Upper lobe of left lung (tissue), 6 donors: ENCODE data around the gene FAM193B. TPM values are rescaled to one million over a fixed set of nuclear protein-coding genes. Genes with fewer than 3 reads are reported as not detected.
"Not testable (repeated sequence)": the region's sequence is repeated elsewhere in the genome, so short reads cannot be mapped to it uniquely, and the experiment has no call there.

ENCODE experiments used
- ATAC-seq, 2 donors: fragments of 200-7000 bp; cut with Tn5 transposase; one replicate each; pipeline ENCODE4 v1.9.1; 2022; ENCODE audit warnings: mild to moderate bottlenecking in 2 of 2, moderate library complexity in 2 of 2; ENCODE audit not compliant: low FRiP score in 2 of 2
- DNase-seq, 2 donors: peaks; one replicate each; pipeline ENCODE4 v3.0.0-alpha.2; 2019 to 2020
- H3K27ac ChIP-seq, 4 donors: fragments of 200-600 bp; sonication (generic); one replicate each; pipeline ENCODE4 v1.5.1; 2016 to 2019
- H3K27me3 ChIP-seq, 4 donors: fragments of 200-600 bp; sonication (generic); one replicate each; pipeline ENCODE4 v1.5.1; 2017 to 2019
- H3K36me3 ChIP-seq, 4 donors: fragments of 200-600 bp; sonication (generic); one replicate each; pipeline ENCODE4 v1.5.1; 2016 to 2019
- H3K4me1 ChIP-seq, 4 donors: fragments of 200-600 bp; sonication (generic); one replicate each; pipeline ENCODE4 v1.5.1; 2018 to 2019
- H3K4me3 ChIP-seq, 4 donors: fragments of 200-600 bp; sonication (generic); one replicate each; pipeline ENCODE4 v1.5.1; 2017 to 2019; ENCODE audit warnings: mild to moderate bottlenecking in 2 of 4, moderate library complexity in 1 of 4
- H3K9me3 ChIP-seq, 4 donors: fragments of 200-600 bp; sonication (generic); one replicate each; pipeline ENCODE4 v1.5.1; 2018 to 2019
- CTCF ChIP-seq, 6 experiments: fragments of 450-650 bp in 4 of 6; fragments of 200-600 bp in 2 of 6; sonication (generic) in 2 of 6; IDR thresholded peaks; one replicate each; pipeline ENCODE4 v1.5.1; 2016 to 2019; ENCODE audit warnings: antibody characterized with exemption in 6 of 6
- EP300 ChIP-seq, 4 donors: sonication (generic); formaldehyde crosslinking; IDR thresholded peaks; one replicate each; pipeline ENCODE4 v1.5.1; 2017; ENCODE audit warnings: antibody characterized with exemption in 4 of 4, control low read depth in 2 of 4
- POLR2A ChIP-seq, 4 donors: fragments of 450-650 bp; IDR thresholded peaks; one replicate each; pipeline ENCODE4 v1.5.1; 2016 to 2017; ENCODE audit warnings: antibody characterized with exemption in 4 of 4, mild to moderate bottlenecking in 2 of 4
- POLR2AphosphoS5 ChIP-seq, 2 donors: sonication (generic); formaldehyde crosslinking; IDR thresholded peaks; one replicate each; pipeline ENCODE4 v1.5.1; 2017; ENCODE audit warnings: antibody characterized with exemption in 2 of 2
- WGBS, 2 donors: methylation state at CpG; one replicate each; pipeline ENCODE4 v1.1.5; 2017 to 2018; 5-methylcytosine and 5-hydroxymethylcytosine counted together
- total RNA-seq, 6 donors: library from RNA; depleted of rRNA in 4 of 6; stranded (reverse); fragments of >200 nt in 4 of 6; gene quantifications; one replicate each; pipeline versions ENCODE4 v1.1.0 to v1.2.1, GENCODE V29; 2016 to 2021
- donor health status: DM: no; HTN: no; CAD: no; lungs with moderate emphysema.
- donor health status: DM: no; HTN: yes; CAD: no; lungs with severe emphysema.

The FAM193B gene
- total RNA-seq, 6 donors from 2014 or later = 45.1 to 421 (median 91.4) TPM

- H3K27ac ChIP-seq = no peak overlapping the region
- no peak for TF ChIP-seq POLR2A (IDR thresholded peaks at IDR 0.05)
- no peak for TF ChIP-seq CTCF (IDR thresholded peaks at IDR 0.05)
- no peak for DNase-seq
- H3K4me1 ChIP-seq = no peaks in the 10 kb centered on the region
- no peaks in the 10 kb centered on the region for H3K9me3 ChIP-seq
- no peaks in the 10 kb centered on the region for H3K27me3 ChIP-seq
- no peak overlapping the region for H3K4me3 ChIP-seq
- no peak for ATAC-seq
- no peaks in the 10 kb centered on the region for H3K36me3 ChIP-seq
- 35 to 52% methylated on average over 1 of the region's 1 CpG for WGBS, 2 donors
Measured at GRCh38 chr5:177575488-177575887, 21.1 kb upstream of the FAM193B start.

GRCh38 chr5:177569894-177570293 lies 15.5 kb upstream of the FAM193B start:
- no peaks in the 10 kb centered on the region for H3K27me3 ChIP-seq
- no peaks in the 10 kb centered on the region for H3K4me1 ChIP-seq
- no peak for DNase-seq
- TF ChIP-seq CTCF (IDR thresholded peaks at IDR 0.05) (no peak), EP300 (IDR thresholded peaks at IDR 0.05) (no peak), POLR2AphosphoS5 (IDR thresholded peaks at IDR 0.05) (no peak), POLR2A (IDR thresholded peaks at IDR 0.05) (no peak)
- no peaks in the 10 kb centered on the region for H3K36me3 ChIP-seq
- no peak overlapping the region for H3K4me3 ChIP-seq
- no peak overlapping the region for H3K27ac ChIP-seq
- no peak for ATAC-seq
- 81 to 87% methylated on average over 2 of the region's 2 CpGs for WGBS, 2 donors
- no peaks in the 10 kb centered on the region for H3K9me3 ChIP-seq

- no peak overlapping the region for H3K4me3 ChIP-seq
- TF ChIP-seq POLR2A (IDR thresholded peaks at IDR 0.05) = no peak
- no peak for TF ChIP-seq POLR2AphosphoS5 (IDR thresholded peaks at IDR 0.05)
- TF ChIP-seq EP300 (IDR thresholded peaks at IDR 0.05) = no peak
- TF ChIP-seq CTCF (IDR thresholded peaks at IDR 0.05) = no peak
- H3K36me3 ChIP-seq = no peaks in the 10 kb centered on the region
- H3K4me1 ChIP-seq = no peaks in the 10 kb centered on the region
- ATAC-seq (no peak), DNase-seq (no peak)
- H3K27me3 ChIP-seq = no peaks in the 10 kb centered on the region
- WGBS, 2 donors = 75 to 76% methylated on average over 7 of the region's 7 CpGs
- no peak overlapping the region for H3K27ac ChIP-seq
- no peaks in the 10 kb centered on the region for H3K9me3 ChIP-seq
Measured at GRCh38 chr5:177568326-177568725, 14.0 kb upstream of the FAM193B start.

- H3K9me3 ChIP-seq = peaks cover 0 to 4% (median 0%) of the 10 kb centered on the region in 4 donors
- no peaks in the 10 kb centered on the region for H3K4me1 ChIP-seq
- TF ChIP-seq POLR2A (IDR thresholded peaks at IDR 0.05) = no peak
- no peak for TF ChIP-seq CTCF (IDR thresholded peaks at IDR 0.05)
- no peak for TF ChIP-seq EP300 (IDR thresholded peaks at IDR 0.05)
- TF ChIP-seq POLR2AphosphoS5 (IDR thresholded peaks at IDR 0.05) = no peak
- WGBS, 2 donors = 77 to 79% methylated on average over 8 of the region's 8 CpGs
- no peak overlapping the region for H3K4me3 ChIP-seq
- H3K27ac ChIP-seq = no peak overlapping the region
- no peaks in the 10 kb centered on the region for H3K36me3 ChIP-seq
- ATAC-seq (no peak), DNase-seq (no peak)
- H3K27me3 ChIP-seq = no peaks in the 10 kb centered on the region
Measured at GRCh38 chr5:177565046-177565445, 10.7 kb upstream of the FAM193B start.

- not testable (repeated sequence) for H3K36me3 ChIP-seq, DNase-seq, H3K9me3 ChIP-seq, ATAC-seq, H3K27me3 ChIP-seq, H3K4me3 ChIP-seq, H3K4me1 ChIP-seq, H3K27ac ChIP-seq
- 56 to 59% methylated on average over 8 of the region's 8 CpGs for WGBS, 2 donors
Measured at GRCh38 chr5:177559446-177559941, 5.1 kb upstream of the FAM193B start.
